SH-SY5Y (cell line): ENCODE results near the gene KCNJ1.

Experiments
- GATA2 ChIP-seq: IDR thresholded peaks from 2 replicates; pipeline ENCODE4 v1.6.1; 2011; ENCODE audit warnings: mild to moderate bottlenecking, low read depth, low read length
- GATA3 ChIP-seq: IDR thresholded peaks from 2 replicates; pipeline ENCODE4 v1.6.1; 2011; ENCODE audit warnings: low read depth, mild to moderate bottlenecking, low read length, moderate library complexity

The KCNJ1 gene

GRCh38 chr11:128814856-128815705, 52.0 kb downstream of the KCNJ1 start:
- no peak for TF ChIP-seq GATA2

GRCh38 chr11:128813729-128814128, 53.4 kb downstream of the KCNJ1 start:
- TF ChIP-seq GATA3: no peak
- no peak for TF ChIP-seq GATA2

GRCh38 chr11:128810784-128811514, 56.1 kb downstream of the KCNJ1 start:
- no peak for TF ChIP-seq GATA2
- no peak for TF ChIP-seq GATA3

GRCh38 chr11:128809128-128809527, 58.0 kb downstream of the KCNJ1 start:
- TF ChIP-seq GATA3: no peak
- TF ChIP-seq GATA2: no peak

- TF ChIP-seq GATA2 (no peak), GATA3 (no peak)
Observed at GRCh38 chr11:128807909-128808308, 59.2 kb downstream of the KCNJ1 start.

- TF ChIP-seq GATA3 (no peak), GATA2 (no peak)
Observed at GRCh38 chr11:128806506-128807261, 60.4 kb downstream of the KCNJ1 start.

- no peak for TF ChIP-seq GATA3
- no peak for TF ChIP-seq GATA2
Observed at GRCh38 chr11:128804481-128804880, 62.6 kb downstream of the KCNJ1 start.

- TF ChIP-seq GATA3 (no peak), GATA2 (no peak)
Observed at GRCh38 chr11:128803449-128804245, 63.4 kb downstream of the KCNJ1 start.

- TF ChIP-seq GATA3 (no peak), GATA2 (no peak)
Observed at GRCh38 chr11:128803011-128803410, 64.1 kb downstream of the KCNJ1 start.

- TF ChIP-seq GATA2 (no peak), GATA3 (no peak)
Observed at GRCh38 chr11:128802358-128802981, 64.6 kb downstream of the KCNJ1 start.

GRCh38 chr11:128800871-128801417, 66.2 kb downstream of the KCNJ1 start:
- TF ChIP-seq GATA2 (no peak), GATA3 (no peak)

- no peak for TF ChIP-seq GATA2
- no peak for TF ChIP-seq GATA3
Observed at GRCh38 chr11:128796270-128796669, 70.8 kb downstream of the KCNJ1 start.

- no peak for TF ChIP-seq GATA2
- TF ChIP-seq GATA3: no peak
Observed at GRCh38 chr11:128790196-128790595, 76.9 kb downstream of the KCNJ1 start.
